IgD-negative memory B cell (primary cell): ENCODE results near the gene KIF5A. TPM values are rescaled to one million over a fixed set of nuclear protein-coding genes. Genes with fewer than 3 reads are reported as not detected.
"Not testable (repeated sequence)": the region's sequence is repeated elsewhere in the genome, so short reads cannot be mapped to it uniquely, and the experiment has no call there.

Experiments
- H3K27ac Mint-ChIP-seq, 3 donors: one replicate each; pipeline ENCODE4 v1.8.0; 2020 to 2022; ENCODE audit warnings: mild to moderate bottlenecking in 3 of 3, mixed read lengths in 3 of 3, moderate library complexity in 1 of 3
- H3K27me3 Mint-ChIP-seq: one replicate; pipeline ENCODE4 v1.8.0; 2021; ENCODE audit warnings: mixed read lengths
- H3K36me3 Mint-ChIP-seq: one replicate; pipeline ENCODE4 v1.8.0; 2020; ENCODE audit warnings: mild to moderate bottlenecking, mixed read lengths
- H3K4me1 Mint-ChIP-seq, 3 donors: one replicate each; pipeline ENCODE4 v1.8.0; 2020 to 2022; ENCODE audit warnings: mixed read lengths in 3 of 3, mild to moderate bottlenecking in 1 of 3
- H3K4me3 Mint-ChIP-seq, 4 donors: one replicate each; pipeline ENCODE4 v1.8.0; 2020 to 2022; ENCODE audit warnings: mild to moderate bottlenecking in 4 of 4, mixed read lengths in 4 of 4, moderate library complexity in 3 of 4
- H3K9me3 Mint-ChIP-seq, 3 donors: one replicate each; pipeline ENCODE4 v1.8.0; 2020 to 2021; ENCODE audit warnings: mixed read lengths in 3 of 3, mild to moderate bottlenecking in 1 of 3
- polyA plus RNA-seq: library from polyadenylated mRNA; unstranded; fragments of 300-500 nt; fragmentation: Illumina TruSeq; gene quantifications from one replicate; pipeline ENCODE4 v1.2.3, GENCODE V29; 2021

The KIF5A gene
- polyA plus RNA-seq = not detected

GRCh38 chr12:57549909-57550640 lies at the start of gene KIF5A:
KIF5A (plus strand) TSS chr12:57550044; CDS start chr12:57550272, 228 bp downstream.
- H3K9me3 Mint-ChIP-seq = no peaks in the 10 kb centered on the region
- H3K4me3 Mint-ChIP-seq = peak within 1 kb of the TSS; percentile 59 to 89 (median 76)
- H3K4me1 Mint-ChIP-seq = peaks cover 16 to 28% (median 26%) of the 10 kb centered on the region in 3 donors
- no peaks in the 10 kb centered on the region for H3K36me3 Mint-ChIP-seq
- peaks cover 3% of the 10 kb centered on the region for H3K27me3 Mint-ChIP-seq
- H3K27ac Mint-ChIP-seq = peak within 1 kb of the TSS in 2 of 3 donors; percentile 16 to 93

GRCh38 chr12:57500213-57500612 lies 49.6 kb upstream of the KIF5A start:
- H3K36me3 Mint-ChIP-seq = peaks cover 11% of the 10 kb centered on the region

DNA sequence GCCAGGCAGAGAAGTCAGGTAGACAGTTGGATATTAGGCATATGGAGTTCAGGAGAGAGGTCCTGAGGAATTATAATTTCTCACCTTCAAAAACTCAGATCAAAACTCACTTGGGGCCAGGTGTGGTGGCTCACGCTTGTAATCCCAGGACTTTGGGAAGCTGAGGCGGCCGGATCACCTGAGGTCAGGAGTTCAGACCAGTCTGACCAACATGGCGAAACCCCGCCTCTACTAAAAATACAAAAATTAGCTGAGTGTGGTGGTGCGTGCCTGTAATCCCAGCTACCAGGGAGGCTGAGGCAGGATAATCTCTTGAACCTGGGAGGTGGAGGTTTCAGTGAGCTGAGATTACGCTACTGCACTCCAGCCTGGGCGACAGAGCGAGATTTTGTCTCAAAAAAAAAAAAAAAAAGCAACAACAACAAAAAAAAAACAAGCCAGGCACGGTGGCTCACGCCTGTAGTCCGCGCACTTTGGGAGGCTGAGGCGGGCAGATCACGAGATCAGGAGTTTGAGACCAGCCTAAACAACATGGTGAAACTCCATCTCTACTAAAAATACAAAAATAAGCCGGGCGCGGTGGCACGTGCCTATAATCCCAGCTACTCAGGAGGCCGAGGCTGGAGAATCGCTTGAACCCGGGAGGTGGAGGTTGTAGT lies 47.4 kb upstream of the KIF5A start:
- peak overlapping the region in 1 of 3 donors; percentile 71 for H3K27ac Mint-ChIP-seq
- not testable (repeated sequence) for H3K4me1 Mint-ChIP-seq, H3K9me3 Mint-ChIP-seq, H3K4me3 Mint-ChIP-seq, H3K27me3 Mint-ChIP-seq
- H3K36me3 Mint-ChIP-seq = peaks cover 10% of the 10 kb centered on the region

More at GRCh38 chr12:57500213-57500612, 49.6 kb upstream of the KIF5A start:
- Mint-ChIP-seq H3K27me3 (no peaks in the 10 kb centered on the region), H3K4me3 (no peak overlapping the region), H3K27ac (no peak overlapping the region), H3K4me1 (peaks cover 0 to 7% (median 6%) of the 10 kb centered on the region in 3 donors), H3K9me3 (no peaks in the 10 kb centered on the region)

GRCh38 chr12:57506541-57506940 lies 43.3 kb upstream of the KIF5A start:
- not testable (repeated sequence) for H3K36me3 Mint-ChIP-seq, H3K27me3 Mint-ChIP-seq, H3K4me1 Mint-ChIP-seq, H3K9me3 Mint-ChIP-seq, H3K4me3 Mint-ChIP-seq, H3K27ac Mint-ChIP-seq

DNA sequence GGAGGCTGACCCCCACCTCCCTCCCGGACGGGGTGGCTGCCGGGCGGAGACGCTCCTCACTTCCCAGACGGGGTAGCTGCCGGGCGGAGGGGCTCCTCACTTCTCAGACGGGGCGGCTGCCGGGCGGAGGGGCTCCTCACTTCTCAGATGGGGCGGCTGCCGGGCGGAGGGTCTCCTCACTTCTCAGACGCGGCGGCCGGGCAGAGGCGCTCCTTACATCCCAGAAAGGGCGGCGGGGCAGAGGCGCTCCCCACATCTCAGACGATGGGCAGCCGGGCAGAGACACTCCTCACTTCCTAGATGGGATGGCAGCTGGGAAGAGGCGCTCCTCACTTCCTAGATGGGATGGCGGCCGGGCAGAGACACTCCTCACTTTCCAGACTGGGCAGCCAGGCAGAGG lies 42.0 kb upstream of the KIF5A start:
- H3K4me1 Mint-ChIP-seq, H3K27ac Mint-ChIP-seq, H3K36me3 Mint-ChIP-seq, H3K9me3 Mint-ChIP-seq, H3K27me3 Mint-ChIP-seq, H3K4me3 Mint-ChIP-seq: not testable (repeated sequence)

- H3K4me3 Mint-ChIP-seq = no peak overlapping the region
- H3K27ac Mint-ChIP-seq = no peak overlapping the region
- H3K9me3 Mint-ChIP-seq = no peaks in the 10 kb centered on the region
- H3K36me3 Mint-ChIP-seq = peaks cover 4% of the 10 kb centered on the region
- H3K4me1 Mint-ChIP-seq = peaks cover 0 to 1% (median 0%) of the 10 kb centered on the region in 3 donors
- H3K27me3 Mint-ChIP-seq = no peaks in the 10 kb centered on the region
Observed at GRCh38 chr12:57511161-57511560, 38.7 kb upstream of the KIF5A start.

DNA sequence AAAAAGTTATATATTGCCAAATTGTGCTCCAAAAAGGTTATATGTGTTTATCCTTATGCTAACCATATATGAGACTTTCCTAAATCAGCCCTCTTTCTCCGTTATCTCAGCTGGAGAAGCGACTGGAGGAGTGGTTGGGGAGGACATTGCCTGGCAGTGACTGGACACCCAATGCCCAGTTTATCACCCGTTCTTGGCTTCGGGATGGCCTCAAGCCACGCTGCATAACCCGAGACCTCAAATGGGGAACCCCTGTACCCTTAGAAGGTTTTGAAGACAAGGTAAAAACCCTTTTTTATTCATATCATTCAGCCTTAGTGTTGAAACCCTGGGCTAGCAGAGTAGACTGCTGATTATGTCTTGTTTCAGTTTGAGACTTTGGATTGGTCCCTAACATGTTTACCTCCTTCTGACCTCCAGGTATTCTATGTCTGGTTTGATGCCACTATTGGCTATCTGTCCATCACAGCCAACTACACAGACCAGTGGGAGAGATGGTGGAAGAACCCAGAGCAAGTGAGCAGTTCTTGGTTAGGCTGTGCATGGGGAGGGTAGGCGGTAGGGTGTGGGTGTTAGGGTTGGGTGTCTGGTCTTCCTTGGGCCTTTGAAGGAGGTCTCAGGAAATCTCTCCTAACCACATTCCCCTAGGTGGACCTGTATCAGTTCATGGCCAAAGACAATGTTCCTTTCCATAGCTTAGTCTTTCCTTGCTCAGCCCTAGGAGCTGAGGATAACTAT lies 38.1 kb upstream of the KIF5A start:
- H3K36me3 Mint-ChIP-seq = peaks cover 4% of the 10 kb centered on the region
- no peaks in the 10 kb centered on the region for H3K27me3 Mint-ChIP-seq
- H3K4me3 Mint-ChIP-seq = no peak overlapping the region
- peaks cover 0 to 1% (median 0%) of the 10 kb centered on the region in 3 donors for H3K4me1 Mint-ChIP-seq
- peak overlapping the region; percentile 9 to 75 (median 43) for H3K27ac Mint-ChIP-seq
- no peaks in the 10 kb centered on the region for H3K9me3 Mint-ChIP-seq

DNA sequence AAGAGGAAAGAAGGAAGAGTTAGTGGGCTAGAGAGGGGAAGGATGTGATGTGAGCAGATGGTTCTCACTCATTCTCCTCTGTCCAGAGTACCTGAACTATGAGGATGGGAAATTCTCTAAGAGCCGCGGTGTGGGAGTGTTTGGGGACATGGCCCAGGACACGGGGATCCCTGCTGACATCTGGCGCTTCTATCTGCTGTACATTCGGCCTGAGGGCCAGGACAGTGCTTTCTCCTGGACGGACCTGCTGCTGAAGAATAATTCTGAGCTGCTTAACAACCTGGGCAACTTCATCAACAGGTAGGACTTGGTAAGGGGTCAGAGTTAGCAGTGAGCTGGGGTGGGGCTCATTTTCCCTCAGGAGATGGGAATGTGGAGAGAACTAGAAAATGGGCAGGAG lies 37.2 kb upstream of the KIF5A start:
- H3K4me1 Mint-ChIP-seq = peaks cover 1 to 5% (median 2%) of the 10 kb centered on the region in 3 donors
- peaks cover 4% of the 10 kb centered on the region for H3K36me3 Mint-ChIP-seq
- no peaks in the 10 kb centered on the region for H3K9me3 Mint-ChIP-seq
- H3K4me3 Mint-ChIP-seq = no peak overlapping the region
- H3K27ac Mint-ChIP-seq = peak overlapping the region in 2 of 3 donors; percentile 20 to 43
- no peaks in the 10 kb centered on the region for H3K27me3 Mint-ChIP-seq

GRCh38 chr12:57513266-57513665 lies 36.6 kb upstream of the KIF5A start:
- H3K27ac Mint-ChIP-seq = peak overlapping the region in 1 of 3 donors; percentile 43
- H3K9me3 Mint-ChIP-seq = no peaks in the 10 kb centered on the region
- H3K27me3 Mint-ChIP-seq = no peaks in the 10 kb centered on the region
- peaks cover 4% of the 10 kb centered on the region for H3K36me3 Mint-ChIP-seq
- H3K4me1 Mint-ChIP-seq = peaks cover 5 to 9% (median 5%) of the 10 kb centered on the region in 3 donors
- H3K4me3 Mint-ChIP-seq = no peak overlapping the region

DNA sequence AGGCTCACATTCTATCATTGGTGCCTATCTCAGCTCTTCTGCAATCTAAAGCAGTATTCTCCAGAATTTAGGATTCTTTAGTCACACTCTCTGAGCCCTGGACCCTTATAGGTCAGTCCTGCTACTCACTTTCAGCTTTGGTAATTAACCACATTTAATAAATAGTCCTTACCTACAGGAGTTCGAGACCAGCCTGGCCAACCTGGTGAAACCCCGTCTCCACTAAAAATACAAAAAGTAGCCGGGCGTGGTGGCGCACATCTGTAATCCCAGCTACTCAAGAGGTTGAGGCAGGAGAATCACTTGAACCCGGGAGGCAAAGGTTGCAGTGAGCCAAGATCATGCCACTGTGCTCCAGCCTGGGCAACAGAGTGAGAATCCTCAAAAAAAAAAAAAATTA lies 36.2 kb upstream of the KIF5A start:
- not testable (repeated sequence) for H3K27me3 Mint-ChIP-seq, H3K36me3 Mint-ChIP-seq, H3K4me1 Mint-ChIP-seq, H3K9me3 Mint-ChIP-seq, H3K27ac Mint-ChIP-seq, H3K4me3 Mint-ChIP-seq

DNA sequence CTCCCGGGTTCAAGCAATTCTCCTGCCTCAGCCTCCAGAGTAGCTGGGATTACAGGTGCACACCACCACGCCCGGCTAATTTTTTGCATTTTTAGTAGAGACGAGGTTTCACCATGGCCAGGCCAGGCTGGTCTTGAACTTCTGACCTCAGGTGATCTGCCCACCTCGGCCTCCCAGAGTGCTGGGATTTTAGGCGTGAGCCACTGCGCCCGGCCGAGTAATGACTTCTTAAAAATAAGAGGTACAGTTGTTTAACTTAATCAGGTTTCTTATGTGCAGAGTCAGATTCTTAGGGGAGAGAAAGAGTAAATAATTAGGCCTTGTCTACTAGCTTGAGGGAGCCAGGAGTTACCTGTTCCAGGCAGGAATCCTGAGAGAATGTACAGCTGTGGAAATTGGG lies 35.6 kb upstream of the KIF5A start:
- not testable (repeated sequence) for H3K9me3 Mint-ChIP-seq, H3K36me3 Mint-ChIP-seq, H3K4me3 Mint-ChIP-seq, H3K27me3 Mint-ChIP-seq
- peak overlapping the region in 1 of 3 donors; percentile 72 for H3K27ac Mint-ChIP-seq
- H3K4me1 Mint-ChIP-seq = peaks cover 12 to 15% (median 13%) of the 10 kb centered on the region in 3 donors

DNA sequence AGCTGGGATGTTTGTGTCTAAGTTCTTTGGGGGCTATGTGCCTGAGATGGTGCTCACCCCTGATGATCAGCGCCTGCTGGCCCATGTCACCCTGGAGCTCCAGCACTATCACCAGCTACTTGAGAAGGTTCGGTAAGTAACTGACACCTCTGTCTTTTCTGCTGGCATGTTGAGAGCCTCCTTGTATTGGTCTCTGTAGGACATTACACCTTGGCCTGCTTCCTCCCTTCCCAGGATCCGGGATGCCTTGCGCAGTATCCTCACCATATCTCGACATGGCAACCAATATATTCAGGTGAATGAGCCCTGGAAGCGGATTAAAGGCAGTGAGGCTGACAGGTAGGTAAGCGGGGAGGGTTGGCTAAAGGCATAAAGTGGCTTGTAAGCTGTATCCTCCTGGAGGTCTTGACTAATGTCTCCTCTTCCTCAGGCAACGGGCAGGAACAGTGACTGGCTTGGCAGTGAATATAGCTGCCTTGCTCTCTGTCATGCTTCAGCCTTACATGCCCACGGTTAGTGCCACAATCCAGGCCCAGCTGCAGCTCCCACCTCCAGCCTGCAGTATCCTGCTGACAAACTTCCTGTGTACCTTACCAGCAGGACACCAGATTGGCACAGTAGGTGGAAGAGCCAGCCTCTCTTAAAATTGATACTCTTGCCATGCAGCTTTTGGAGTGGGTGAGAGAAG lies 35.0 kb upstream of the KIF5A start:
- Mint-ChIP-seq H3K9me3 (no peaks in the 10 kb centered on the region), H3K36me3 (peaks cover 2% of the 10 kb centered on the region), H3K4me1 (peaks cover 14 to 16% (median 15%) of the 10 kb centered on the region in 3 donors), H3K27me3 (no peaks in the 10 kb centered on the region), H3K27ac (peak overlapping the region in 1 of 3 donors; percentile 99), H3K4me3 (no peak overlapping the region)

DNA sequence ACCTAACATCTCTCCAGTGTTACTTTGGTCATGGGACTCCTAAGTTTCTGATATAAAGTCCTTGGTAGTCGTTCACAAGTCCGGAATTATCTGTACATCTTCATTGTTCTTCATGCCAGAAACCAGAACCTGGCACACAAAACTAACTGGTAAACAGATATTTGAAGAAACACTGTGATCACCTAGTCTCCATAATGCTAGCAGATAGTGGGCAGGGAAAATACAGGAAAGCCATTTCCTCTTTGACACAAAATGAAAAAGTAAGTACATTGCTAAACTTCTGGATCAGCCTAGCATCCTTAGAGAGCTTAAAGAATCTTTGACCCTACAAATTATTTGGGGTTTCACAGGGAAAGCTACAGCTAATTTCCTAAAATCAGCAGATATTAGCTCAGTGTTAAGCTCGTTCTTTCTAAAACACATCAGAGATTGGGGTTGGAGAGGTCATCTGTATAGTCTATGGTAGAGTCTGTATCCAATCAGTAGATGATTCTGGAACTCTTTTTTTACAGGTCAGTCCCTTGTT lies 34.4 kb upstream of the KIF5A start:
- Mint-ChIP-seq H3K36me3 (peaks cover 2% of the 10 kb centered on the region), H3K4me1 (peaks cover 14 to 19% (median 16%) of the 10 kb centered on the region in 3 donors), H3K27ac (peak overlapping the region in 1 of 3 donors; percentile 99), H3K27me3 (no peaks in the 10 kb centered on the region), H3K9me3 (no peaks in the 10 kb centered on the region), H3K4me3 (no peak overlapping the region)

DNA sequence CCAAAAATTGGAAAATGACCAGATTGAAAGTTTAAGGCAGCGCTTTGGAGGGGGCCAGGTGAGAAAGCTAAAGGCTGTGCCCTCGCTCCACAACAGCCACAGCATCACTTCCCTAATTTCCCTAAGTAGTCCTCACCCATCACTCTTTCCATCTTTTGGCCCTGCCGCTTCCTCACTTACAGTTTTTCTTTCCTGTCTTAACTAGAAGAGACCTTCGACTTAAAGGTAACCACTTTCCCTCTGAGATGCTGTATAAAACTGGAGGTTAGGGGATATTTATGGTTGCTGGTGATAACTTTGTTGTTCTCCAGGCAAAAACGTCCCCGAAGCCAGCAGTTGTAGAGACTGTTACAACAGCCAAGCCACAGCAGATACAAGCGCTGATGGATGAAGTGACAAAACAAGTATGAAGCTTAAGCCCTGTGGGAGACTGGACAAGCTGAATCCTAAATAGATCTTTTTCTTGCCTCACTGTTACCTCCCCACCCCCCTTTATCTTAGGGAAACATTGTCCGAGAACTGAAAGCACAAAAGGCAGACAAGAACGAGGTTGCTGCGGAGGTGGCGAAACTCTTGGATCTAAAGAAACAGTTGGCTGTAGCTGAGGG lies 33.8 kb upstream of the KIF5A start:
- peak overlapping the region in 2 of 3 donors; percentile 92 to 99 for H3K27ac Mint-ChIP-seq
- no peaks in the 10 kb centered on the region for H3K9me3 Mint-ChIP-seq
- peaks cover 14 to 20% (median 16%) of the 10 kb centered on the region in 3 donors for H3K4me1 Mint-ChIP-seq
- H3K4me3 Mint-ChIP-seq = peak overlapping the region in 2 of 4 donors; percentile 34 to 63
- no peaks in the 10 kb centered on the region for H3K27me3 Mint-ChIP-seq
- H3K36me3 Mint-ChIP-seq = peaks cover 2% of the 10 kb centered on the region
